Left forelimb (tissue), 1 donor: ENCODE results near the gene NPTX2.

Source experiments
- DNase-seq: peaks from one replicate; pipeline ENCODE4 v3.0.0-alpha.2; 2018; ENCODE audit warnings: low spot score

The NPTX2 gene

GRCh38 chr7:98618786-98619185, 1.7 kb downstream of the NPTX2 start:
- DNase-seq = no peak

- DNase-seq = no peak
These were observed 2.6 kb downstream of the NPTX2 start for GRCh38 chr7:98619450-98620321.

- no peak for DNase-seq
These were observed 4.7 kb downstream of the NPTX2 start for GRCh38 chr7:98621573-98622482.

GRCh38 chr7:98622926-98623325, 5.8 kb downstream of the NPTX2 start:
- no peak for DNase-seq

GRCh38 chr7:98624846-98625420, 7.8 kb downstream of the NPTX2 start:
- DNase-seq = no peak

- DNase-seq = no peak
These were observed 9.7 kb downstream of the NPTX2 start for GRCh38 chr7:98626460-98627412.

- no peak for DNase-seq
These were observed 10.3 kb downstream of the NPTX2 start for GRCh38 chr7:98627413-98627790.

GRCh38 chr7:98628418-98628817, 11.3 kb downstream of the NPTX2 start:
- DNase-seq = no peak

- DNase-seq = no peak
These were observed 11.9 kb downstream of the NPTX2 start for GRCh38 chr7:98629001-98629431.

GRCh38 chr7:98630149-98630548, 13.1 kb downstream of the NPTX2 start:
- DNase-seq = no peak

- no peak for DNase-seq
These were observed 13.7 kb downstream of the NPTX2 start for GRCh38 chr7:98630770-98631169.

- DNase-seq = no peak
These were observed 21.8 kb downstream of the NPTX2 start for GRCh38 chr7:98638853-98639252.

GRCh38 chr7:98640375-98640774, 23.3 kb downstream of the NPTX2 start:
- no peak for DNase-seq

- DNase-seq = no peak
These were observed 24.8 kb downstream of the NPTX2 start for GRCh38 chr7:98641646-98642500.

GRCh38 chr7:98643236-98643985, 26.3 kb downstream of the NPTX2 start:
- DNase-seq = no peak

GRCh38 chr7:98646465-98646864, 29.4 kb downstream of the NPTX2 start:
- no peak for DNase-seq

GRCh38 chr7:98647326-98647725, 30.2 kb downstream of the NPTX2 start:
- no peak for DNase-seq

- DNase-seq = no peak
These were observed 34.7 kb downstream of the NPTX2 start for GRCh38 chr7:98651760-98652159.

- no peak for DNase-seq
These were observed 36.7 kb downstream of the NPTX2 start for GRCh38 chr7:98653601-98654310.
